Activated CD4-positive, CD25-positive, alpha-beta regulatory T cell (primary cell): ENCODE results near the gene FYTTD1.

Source experiments
- DNase-seq, 4 experiments: peaks; one replicate each; lab custom pipeline; 2025; lab: John Stamatoyannopoulos, UW

Gene FYTTD1

DNA sequence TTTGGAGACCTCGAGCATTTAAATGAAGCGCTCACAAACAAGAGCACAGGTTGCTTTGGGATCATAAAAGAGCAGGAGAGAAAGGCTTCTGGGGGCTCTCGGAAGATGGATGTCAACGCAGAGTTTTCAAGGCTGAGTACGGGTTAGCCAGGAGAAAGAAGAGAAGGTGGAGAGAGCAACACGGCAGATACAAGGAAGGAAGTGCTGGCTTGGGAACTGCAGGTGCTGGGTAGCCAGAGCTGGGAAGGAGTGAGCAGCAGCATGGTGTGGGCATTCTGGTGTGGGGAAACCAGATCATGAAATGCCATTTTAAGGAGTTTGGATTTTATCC lies 12.4 kb upstream of the FYTTD1 start:
- no peak for DNase-seq

DNA sequence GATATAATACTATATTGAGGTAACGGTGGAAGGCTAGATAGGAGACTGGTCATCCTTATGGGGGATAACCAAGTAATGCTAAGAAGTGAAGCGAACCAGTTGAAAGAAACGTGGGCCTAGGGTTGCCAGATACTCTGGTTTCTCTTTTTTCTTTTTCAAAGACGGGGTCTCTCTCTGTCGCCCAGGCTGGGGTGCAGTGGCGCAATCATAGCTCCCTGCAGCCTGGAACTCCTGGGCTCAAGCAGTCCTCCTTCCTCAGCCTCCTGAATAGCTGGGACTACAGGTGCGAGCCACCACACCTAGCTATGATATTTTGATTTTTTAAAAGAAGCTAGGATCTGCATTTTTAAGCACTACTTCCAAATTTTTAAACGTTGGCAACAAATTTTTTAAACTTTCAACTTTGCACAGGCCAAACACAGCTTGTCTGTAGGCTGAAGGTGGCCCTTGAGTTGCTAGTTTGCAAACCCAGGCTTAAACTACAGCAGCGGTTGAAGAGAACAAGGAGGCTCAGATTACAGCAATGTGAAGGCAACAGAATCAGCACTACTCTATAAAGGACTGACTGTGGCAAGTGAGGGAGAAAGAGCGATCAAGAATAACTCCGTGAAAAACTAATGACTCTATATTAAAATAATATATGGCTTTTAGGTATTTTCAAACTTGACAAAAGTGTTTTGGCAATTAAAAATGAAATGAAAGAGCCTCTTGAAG lies 11.8 kb upstream of the FYTTD1 start:
- no peak for DNase-seq

- DNase-seq: no peak
These were observed 6.9 kb upstream of the FYTTD1 start for GRCh38 chr3:197742787-197743186.

- DNase-seq: no peak
These were observed 3.5 kb upstream of the FYTTD1 start for GRCh38 chr3:197746209-197746608.

DNA sequence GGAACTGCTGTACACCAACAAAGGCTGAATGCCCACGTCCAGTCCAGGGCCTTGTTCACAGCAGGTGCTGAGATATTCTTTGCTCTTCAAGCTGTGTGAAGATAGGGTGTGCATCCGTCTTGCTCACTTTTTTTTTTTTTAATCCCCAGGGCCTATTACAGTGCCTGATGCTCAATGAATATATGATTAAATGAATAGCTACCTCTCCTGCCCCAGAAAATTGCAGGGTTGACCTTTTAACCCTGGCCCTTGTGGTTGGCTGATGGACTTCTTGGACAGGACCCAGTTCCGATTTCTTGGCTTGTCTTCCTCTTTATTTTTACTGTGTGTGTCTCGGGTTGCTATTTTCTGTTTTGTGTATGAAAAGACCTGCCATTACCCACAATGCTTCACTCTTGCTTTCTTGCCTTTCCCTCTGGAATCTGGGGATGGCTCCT lies 2.9 kb upstream of the FYTTD1 start:
- DNase-seq: no peak

DNA sequence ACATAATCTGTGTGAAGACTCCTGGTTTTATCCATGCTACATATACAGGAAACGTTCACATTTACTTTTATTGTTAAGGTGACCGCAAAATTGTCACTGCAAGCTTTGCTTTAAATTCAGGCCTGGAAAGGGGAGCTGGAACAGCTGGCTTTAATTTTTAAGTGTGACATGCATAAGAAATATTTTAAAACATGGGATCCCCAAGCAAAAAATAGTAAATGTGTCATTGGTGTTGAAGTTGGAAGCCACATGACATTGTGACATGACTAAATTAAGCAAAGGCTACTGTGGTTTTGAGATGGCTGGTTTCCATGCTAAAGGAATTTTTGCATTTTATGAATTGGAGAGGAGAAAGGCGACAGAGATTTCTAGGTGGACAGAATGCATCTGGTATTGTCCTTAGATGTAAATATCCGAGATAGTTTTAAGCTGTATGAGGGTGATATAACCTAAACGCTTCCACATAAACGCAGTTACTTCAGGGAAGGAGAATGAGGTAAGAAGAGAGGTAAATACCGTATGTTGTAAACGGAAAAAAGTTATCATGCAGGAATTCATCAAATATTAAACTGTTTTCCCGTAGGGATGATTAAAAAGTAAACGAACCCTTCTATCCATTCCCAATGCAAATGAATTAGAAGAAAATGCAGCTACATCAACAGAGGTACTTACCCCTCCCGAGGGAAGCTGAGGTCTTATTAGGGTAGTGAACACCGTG lies 927 bp upstream of the FYTTD1 start:
- DNase-seq: no peak

GRCh38 chr3:197749315-197749600 lies 425 bp upstream of the FYTTD1 start:
- DNase-seq: peak in 2 of 4 experiments; percentile 50 to 55

DNA sequence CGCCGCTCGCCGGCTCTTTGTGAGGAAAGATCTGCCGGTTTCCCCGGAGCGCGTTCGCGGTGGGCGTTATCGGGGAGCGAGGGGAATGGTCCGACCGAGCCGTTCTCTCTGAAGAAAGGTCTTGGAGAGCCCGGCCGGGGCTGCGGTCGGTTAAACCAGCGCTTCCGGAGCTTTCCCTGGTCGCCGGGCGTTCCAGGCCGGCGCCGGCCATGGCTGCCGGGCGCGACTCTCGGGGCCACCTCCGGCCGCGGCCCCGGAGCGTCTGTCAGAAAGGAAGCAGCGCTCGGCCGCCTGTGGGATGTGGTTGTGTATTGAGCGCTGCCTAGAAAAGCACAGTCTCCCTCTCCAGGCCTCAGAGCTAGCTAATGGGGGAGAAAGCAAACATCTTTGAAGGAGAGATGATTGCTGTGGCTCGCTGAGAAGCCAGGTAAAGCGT lies 731 bp downstream of the FYTTD1 start:
- peak in 2 of 4 experiments; percentile 23 to 32 for DNase-seq

DNA sequence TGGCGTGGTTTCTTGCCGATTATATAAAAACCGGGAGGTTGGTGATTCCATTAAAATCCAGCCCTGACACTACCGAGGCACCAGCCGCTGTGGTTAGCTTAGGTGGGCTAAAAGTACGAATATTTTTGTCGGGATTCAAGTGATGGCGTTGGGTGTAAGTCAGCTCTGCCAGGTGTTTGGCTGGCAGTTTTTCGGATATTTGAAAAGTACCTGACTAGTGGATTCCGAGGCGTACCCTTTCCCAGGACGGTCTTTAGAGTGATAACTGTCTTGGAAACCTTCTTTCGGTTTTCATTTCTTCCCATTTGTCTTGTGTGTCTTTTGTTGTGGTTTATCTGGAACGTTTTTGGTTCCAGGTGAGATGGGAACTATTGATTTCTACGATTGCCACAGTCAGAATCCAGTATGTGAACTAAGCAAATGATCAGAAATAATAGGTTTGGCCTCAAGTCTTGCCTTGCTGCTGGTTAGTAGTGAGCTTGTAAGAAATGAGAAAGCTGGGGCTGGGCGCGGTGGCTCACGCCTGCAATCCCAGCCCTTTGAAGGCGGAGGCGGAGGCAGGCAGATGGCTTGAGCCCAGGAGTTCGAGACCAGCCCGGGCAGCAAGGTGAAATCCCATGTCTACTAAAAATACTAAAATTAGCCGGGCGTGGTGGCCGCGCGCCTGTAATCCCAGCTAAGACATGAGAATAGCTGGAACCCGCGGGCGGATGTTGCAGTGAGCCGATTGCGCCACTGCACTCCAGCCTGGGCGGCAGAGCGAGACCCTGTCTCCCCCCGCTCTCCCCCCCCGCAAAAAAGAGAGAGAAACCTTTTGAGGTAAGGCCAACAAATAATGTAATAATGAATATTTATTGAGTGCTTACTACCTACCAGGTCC lies 1.4 kb downstream of the FYTTD1 start:
- DNase-seq: no peak

DNA sequence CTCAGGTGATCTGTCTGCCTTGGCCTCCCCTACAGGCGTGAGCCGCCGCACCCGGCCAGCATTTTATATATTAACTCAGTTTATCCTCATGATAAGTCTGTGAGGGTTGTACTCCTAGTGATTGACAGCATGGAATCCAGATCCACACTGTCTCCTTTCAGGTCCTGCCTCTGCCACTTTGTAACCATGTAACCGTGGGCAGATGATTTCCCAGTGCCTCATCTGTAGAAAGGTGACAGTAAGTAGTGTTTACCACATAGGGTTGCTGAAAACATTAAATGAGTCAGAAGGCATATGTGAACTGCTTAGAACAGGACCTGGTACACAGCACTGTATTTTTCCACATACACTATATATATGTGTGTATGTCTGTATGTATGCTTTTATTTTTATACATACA lies 2.4 kb downstream of the FYTTD1 start:
- DNase-seq: no peak

DNA sequence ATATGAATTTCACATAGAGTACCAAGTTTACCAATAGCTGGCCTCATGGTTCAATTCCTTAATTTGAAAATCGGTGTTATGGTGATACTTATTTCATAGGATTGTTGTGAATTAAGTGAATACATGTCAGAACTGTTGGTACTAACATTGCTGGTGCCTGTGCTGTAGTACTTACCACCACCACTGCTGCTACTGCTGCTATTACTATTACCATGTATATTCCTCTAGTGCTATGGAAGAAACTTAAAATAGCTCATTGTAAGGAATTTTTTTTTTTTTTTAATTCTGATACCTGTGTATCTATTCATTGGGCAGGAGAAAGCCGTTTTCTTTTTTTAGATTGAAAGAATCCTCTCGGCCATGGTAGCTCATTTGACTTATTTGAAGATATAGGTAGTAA lies 3.6 kb downstream of the FYTTD1 start:
- no peak for DNase-seq

GRCh38 chr3:197756704-197757103 lies 7.0 kb downstream of the FYTTD1 start:
- DNase-seq: no peak

DNA sequence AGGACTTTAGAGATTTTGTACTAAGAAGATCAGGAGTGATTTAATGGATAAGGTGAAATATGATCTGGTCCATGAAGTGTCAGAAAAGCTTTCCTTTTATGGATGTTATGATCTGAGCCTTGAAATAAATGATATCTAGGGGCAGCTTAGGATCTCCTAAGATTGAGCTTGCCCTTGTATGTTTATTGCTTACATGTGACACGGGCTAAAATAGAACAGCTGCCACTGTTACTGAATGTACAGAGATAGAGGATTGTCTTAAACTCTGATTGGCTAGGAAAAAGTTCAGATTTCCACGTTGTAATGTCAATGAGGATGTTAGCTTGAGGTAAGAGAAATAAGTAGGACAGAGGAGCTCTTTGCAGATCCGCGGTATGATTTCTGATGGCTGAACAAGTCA lies 8.8 kb downstream of the FYTTD1 start:
- DNase-seq: no peak

DNA sequence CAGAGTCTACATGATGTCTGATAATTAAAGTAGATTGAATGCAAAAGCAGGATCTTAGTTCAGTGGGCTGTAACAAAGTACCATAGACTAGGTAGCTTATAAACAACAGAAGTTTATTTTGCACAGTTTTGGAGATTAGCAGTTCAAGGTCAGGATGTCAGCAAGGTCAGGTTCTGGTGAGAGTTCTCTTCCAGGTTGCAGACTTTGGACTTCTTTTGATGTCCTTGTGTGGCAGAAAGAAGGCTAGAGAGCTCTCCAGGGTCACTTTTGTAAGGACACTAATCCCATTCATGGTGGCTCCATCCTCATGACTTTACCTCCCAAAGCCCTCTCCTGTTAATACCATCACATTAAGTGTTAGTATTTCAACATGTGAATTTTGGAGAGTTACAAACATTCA lies 12.1 kb downstream of the FYTTD1 start:
- no peak for DNase-seq

DNA sequence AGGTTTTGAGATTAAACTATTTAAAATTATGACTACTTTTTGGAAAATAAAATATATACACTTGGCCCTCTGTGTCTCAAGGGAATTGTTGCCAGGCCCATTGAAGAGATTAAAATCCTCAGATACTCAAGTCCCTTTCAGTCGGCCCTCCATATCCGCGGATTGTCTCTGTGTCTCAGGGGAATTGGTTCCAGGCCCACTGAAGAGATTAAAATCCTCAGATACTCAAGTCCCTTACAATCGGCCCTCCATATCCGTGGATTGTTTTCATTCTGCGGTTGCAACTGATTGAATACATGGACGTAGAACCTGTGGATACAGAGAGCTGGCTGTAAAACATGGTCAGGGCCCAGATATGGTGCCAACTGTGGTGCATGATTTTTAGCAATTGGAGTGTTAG lies 25.6 kb downstream of the FYTTD1 start:
- DNase-seq: no peak

DNA sequence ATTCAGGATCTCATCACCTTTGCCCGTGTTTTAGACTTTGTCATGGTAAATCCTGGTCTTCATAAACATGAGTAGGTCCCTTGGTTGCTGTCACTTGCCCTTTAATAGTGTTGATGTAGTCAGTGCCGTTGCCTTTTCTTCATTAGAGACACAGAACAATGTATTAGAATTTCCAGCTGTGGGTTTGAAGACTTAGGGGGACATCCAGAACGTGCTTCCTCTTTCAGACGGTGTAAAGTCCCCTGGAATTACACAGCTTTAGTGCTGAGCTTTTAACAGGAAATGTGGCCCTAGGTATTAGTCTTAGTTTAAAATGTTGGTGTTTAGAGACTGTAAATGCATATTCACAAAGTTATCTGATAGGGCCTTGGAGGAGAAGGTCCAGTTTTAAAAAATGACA lies 32.5 kb downstream of the FYTTD1 start:
- no peak for DNase-seq

DNA sequence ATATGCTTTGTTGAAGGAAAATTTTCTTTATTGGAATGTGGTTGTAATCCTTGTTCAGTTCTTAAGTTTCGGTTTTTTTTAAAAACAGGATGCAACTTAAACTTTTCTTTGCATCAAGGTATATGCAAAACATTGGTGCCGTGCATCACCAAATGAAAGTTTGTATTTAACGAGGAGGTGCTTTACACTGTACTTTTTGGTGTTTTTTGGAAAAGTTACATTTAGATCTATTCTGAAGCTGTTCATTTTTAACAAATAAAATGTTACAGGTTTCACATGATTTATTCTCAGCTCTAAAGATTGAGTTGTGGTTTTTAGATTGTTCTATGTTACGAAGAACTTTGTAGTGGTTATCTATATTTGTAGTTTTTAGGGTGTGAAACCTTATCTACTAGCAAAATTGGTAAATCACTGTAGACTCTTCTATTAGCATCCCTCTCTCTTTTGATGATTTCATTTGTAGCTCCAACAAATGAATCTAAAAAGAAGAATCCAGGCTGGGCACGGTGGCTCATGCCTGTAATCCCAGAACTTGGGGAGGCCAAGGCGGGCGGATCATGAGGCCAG lies 34.4 kb downstream of the FYTTD1 start:
- no peak for DNase-seq

DNA sequence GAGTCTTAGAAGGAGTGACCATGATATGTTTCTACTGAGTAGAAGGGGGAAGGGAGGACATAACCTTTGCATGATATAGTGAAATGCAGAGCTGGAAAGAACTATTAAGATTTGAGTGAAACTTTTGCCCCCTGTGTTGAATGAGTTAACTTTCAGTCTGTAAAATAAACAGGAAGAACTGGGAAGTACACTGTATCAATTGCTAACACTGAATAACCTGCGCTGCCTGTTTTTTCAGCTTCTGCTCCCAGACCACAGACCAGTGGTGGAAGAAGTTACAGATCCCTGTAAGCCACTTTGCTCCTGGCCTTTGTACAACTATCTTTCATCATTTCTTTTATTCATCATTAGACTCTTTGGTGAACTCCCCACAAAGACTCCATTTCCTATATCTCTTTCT lies 37.7 kb downstream of the FYTTD1 start:
- DNase-seq: no peak

- DNase-seq: no peak
These were observed 39.6 kb downstream of the FYTTD1 start for GRCh38 chr3:197789309-197789708.

DNA sequence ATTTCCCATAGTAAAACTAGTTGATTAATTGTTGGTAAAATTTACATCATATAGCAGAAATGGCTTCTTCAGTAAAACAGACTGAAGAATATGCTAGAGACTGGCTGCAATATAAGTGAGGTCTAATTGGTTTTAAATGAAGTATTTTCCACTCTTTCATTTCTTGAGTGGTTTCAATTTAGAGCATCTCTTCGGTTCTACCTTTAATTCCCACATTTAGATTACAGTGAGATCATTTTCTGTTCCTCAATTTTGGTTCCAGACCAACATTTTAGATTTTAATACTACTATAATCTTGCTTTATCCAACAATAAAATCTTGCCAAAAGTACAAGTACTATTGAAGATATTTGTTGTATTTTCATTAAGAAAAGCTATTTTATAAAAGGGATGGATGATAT lies 40.4 kb downstream of the FYTTD1 start:
- no peak for DNase-seq

DNA sequence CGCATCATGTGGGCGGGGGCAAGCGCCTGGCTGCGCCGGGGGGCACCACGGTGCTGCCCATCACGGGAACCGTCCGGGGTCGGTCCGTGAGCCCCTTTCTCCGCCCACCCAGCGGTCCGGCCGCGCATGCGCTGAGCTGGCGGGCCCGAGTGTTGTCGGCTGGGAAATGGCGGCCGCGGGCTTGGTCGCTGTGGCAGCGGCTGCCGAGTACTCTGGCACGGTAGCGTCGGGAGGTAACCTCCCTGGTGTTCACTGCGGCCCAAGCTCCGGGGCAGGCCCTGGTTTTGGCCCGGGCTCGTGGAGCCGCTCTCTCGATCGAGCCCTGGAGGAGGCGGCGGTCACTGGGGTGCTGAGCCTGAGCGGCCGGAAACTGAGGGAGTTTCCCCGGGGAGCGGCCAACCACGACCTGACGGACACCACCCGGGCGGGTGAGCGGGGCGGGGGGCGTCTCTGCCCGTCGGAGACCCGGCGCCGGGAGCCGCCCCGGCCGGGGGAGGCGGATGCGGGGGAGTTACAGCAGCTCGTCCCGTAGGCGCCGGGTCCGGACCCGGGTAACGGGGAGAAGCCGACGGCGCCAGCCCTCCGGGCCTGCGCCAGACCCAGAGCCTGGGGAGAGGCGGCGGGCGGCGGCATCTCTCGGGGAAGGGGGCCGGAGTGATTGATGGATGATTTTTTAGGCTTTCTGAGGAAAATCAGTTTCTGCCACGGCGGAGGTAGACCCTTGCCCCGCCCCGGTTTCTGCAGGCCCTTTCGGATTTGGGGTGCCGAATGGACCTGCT lies 41.6 kb downstream of the FYTTD1 start, which contains the start of gene LRCH3:
Gene LRCH3, plus strand, starts transcription at position 142 of the 779 bp plus-strand sequence. Its CDS starts 25 bp downstream, at position 167.
- DNase-seq: peak; percentile 66 to 70 (median 68)
